ENCODE results near the gene NPIPA1.
"Not testable (repeated sequence)": the region's sequence is repeated elsewhere in the genome, so short reads cannot be mapped to it uniquely, and the experiment has no call there.

Gene NPIPA1

GRCh38 chr16:14930971-14931370, 6.3 kb upstream of the NPIPA1 start:
- not testable (repeated sequence) for H3K27ac ChIP-seq (ENCODE audit: low read depth, low read length, severe bottlenecking); H3K36me3 ChIP-seq (ENCODE audit: control insufficient read depth, insufficient read depth, low read length); H3K4me3 ChIP-seq (ENCODE audit: extremely low read depth, insufficient read depth, low read length, poor library complexity, severe bottlenecking); H3K4me1 ChIP-seq (ENCODE audit: control insufficient read depth, insufficient read depth, low read length, poor library complexity, severe bottlenecking); H3K9me3 ChIP-seq (ENCODE audit: control insufficient read depth, low read length)
- WGBS, 2 experiments (ENCODE audit: insufficient coverage in 2 of 2) = 100% methylated on average over 5 of the region's 19 CpGs; no CpG with 5 or more reads in 1 of the 2 experiments

GRCh38 chr16:14932581-14933375, 4.5 kb upstream of the NPIPA1 start:
- WGBS, 2 experiments (ENCODE audit: insufficient coverage in 2 of 2) = no CpG with 5 or more reads among the region's 47 CpGs
- not testable (repeated sequence) for H3K36me3 ChIP-seq (ENCODE audit: control insufficient read depth, insufficient read depth, low read length); H3K4me3 ChIP-seq (ENCODE audit: extremely low read depth, insufficient read depth, low read length, poor library complexity, severe bottlenecking); H3K4me1 ChIP-seq (ENCODE audit: control insufficient read depth, insufficient read depth, low read length, poor library complexity, severe bottlenecking); H3K27ac ChIP-seq (ENCODE audit: low read depth, low read length, severe bottlenecking); H3K9me3 ChIP-seq (ENCODE audit: control insufficient read depth, low read length)

GRCh38 chr16:14937994-14938393, 751 bp downstream of the NPIPA1 start:
- not testable (repeated sequence) for H3K27ac ChIP-seq (ENCODE audit: low read depth, low read length, severe bottlenecking); H3K36me3 ChIP-seq (ENCODE audit: control insufficient read depth, insufficient read depth, low read length); H3K4me3 ChIP-seq (ENCODE audit: extremely low read depth, insufficient read depth, low read length, poor library complexity, severe bottlenecking); H3K9me3 ChIP-seq (ENCODE audit: control insufficient read depth, low read length); H3K4me1 ChIP-seq (ENCODE audit: control insufficient read depth, insufficient read depth, low read length, poor library complexity, severe bottlenecking)
- WGBS, 2 experiments (ENCODE audit: insufficient coverage in 2 of 2) = 80% methylated on average over 1 of the region's 9 CpGs; no CpG with 5 or more reads in 1 of the 2 experiments

GRCh38 chr16:14942686-14943085, 5.4 kb downstream of the NPIPA1 start:
- not testable (repeated sequence) for H3K9me3 ChIP-seq (ENCODE audit: control insufficient read depth, low read length); H3K4me3 ChIP-seq (ENCODE audit: extremely low read depth, insufficient read depth, low read length, poor library complexity, severe bottlenecking); H3K4me1 ChIP-seq (ENCODE audit: control insufficient read depth, insufficient read depth, low read length, poor library complexity, severe bottlenecking); H3K27ac ChIP-seq (ENCODE audit: low read depth, low read length, severe bottlenecking); H3K36me3 ChIP-seq (ENCODE audit: control insufficient read depth, insufficient read depth, low read length)
- no CpG with 5 or more reads among the region's 3 CpGs for WGBS, 2 experiments (ENCODE audit: insufficient coverage in 2 of 2)

GRCh38 chr16:14955546-14956231, 18.4 kb downstream of the NPIPA1 start:
- Histone ChIP-seq H3K9me3 (ENCODE audit: control insufficient read depth, low read length) (no peaks in the 10 kb centered on the region), H3K4me3 (ENCODE audit: extremely low read depth, insufficient read depth, low read length, poor library complexity, severe bottlenecking) (no peak overlapping the region), H3K36me3 (ENCODE audit: control insufficient read depth, insufficient read depth, low read length) (no peaks in the 10 kb centered on the region), H3K27ac (ENCODE audit: low read depth, low read length, severe bottlenecking) (no peak overlapping the region), H3K4me1 (ENCODE audit: control insufficient read depth, insufficient read depth, low read length, poor library complexity, severe bottlenecking) (no peaks in the 10 kb centered on the region)
- 92 to 94% methylated on average over 16 of the region's 16 CpGs for WGBS, 2 experiments (ENCODE audit: insufficient coverage in 2 of 2)

- Histone ChIP-seq H3K9me3 (ENCODE audit: control insufficient read depth, low read length) (no peaks in the 10 kb centered on the region), H3K27ac (ENCODE audit: low read depth, low read length, severe bottlenecking) (no peak overlapping the region), H3K36me3 (ENCODE audit: control insufficient read depth, insufficient read depth, low read length) (no peaks in the 10 kb centered on the region), H3K4me3 (ENCODE audit: extremely low read depth, insufficient read depth, low read length, poor library complexity, severe bottlenecking) (no peak overlapping the region), H3K4me1 (ENCODE audit: control insufficient read depth, insufficient read depth, low read length, poor library complexity, severe bottlenecking) (no peaks in the 10 kb centered on the region)
- WGBS, 2 experiments (ENCODE audit: insufficient coverage in 2 of 2) = 94% methylated on average over 27 to 28 of the region's 28 CpGs
Observed at GRCh38 chr16:14957576-14958322, 20.5 kb downstream of the NPIPA1 start.

GRCh38 chr16:14958323-14958600, 21.0 kb downstream of the NPIPA1 start:
- Histone ChIP-seq H3K4me3 (ENCODE audit: extremely low read depth, insufficient read depth, low read length, poor library complexity, severe bottlenecking) (no peak overlapping the region), H3K4me1 (ENCODE audit: control insufficient read depth, insufficient read depth, low read length, poor library complexity, severe bottlenecking) (no peaks in the 10 kb centered on the region), H3K27ac (ENCODE audit: low read depth, low read length, severe bottlenecking) (no peak overlapping the region), H3K9me3 (ENCODE audit: control insufficient read depth, low read length) (no peaks in the 10 kb centered on the region), H3K36me3 (ENCODE audit: control insufficient read depth, insufficient read depth, low read length) (no peaks in the 10 kb centered on the region)
- WGBS, 2 experiments (ENCODE audit: insufficient coverage in 2 of 2) = 85 to 97% methylated on average over 4 of the region's 4 CpGs

- Histone ChIP-seq H3K27ac (ENCODE audit: low read depth, low read length, severe bottlenecking) (no peak overlapping the region), H3K4me3 (ENCODE audit: extremely low read depth, insufficient read depth, low read length, poor library complexity, severe bottlenecking) (no peak overlapping the region), H3K36me3 (ENCODE audit: control insufficient read depth, insufficient read depth, low read length) (no peaks in the 10 kb centered on the region), H3K9me3 (ENCODE audit: control insufficient read depth, low read length) (no peaks in the 10 kb centered on the region), H3K4me1 (ENCODE audit: control insufficient read depth, insufficient read depth, low read length, poor library complexity, severe bottlenecking) (no peaks in the 10 kb centered on the region)
- WGBS, 2 experiments (ENCODE audit: insufficient coverage in 2 of 2) = 78 to 82% methylated on average over 5 to 7 of the region's 7 CpGs
Observed at GRCh38 chr16:14958970-14959369, 21.7 kb downstream of the NPIPA1 start.

GRCh38 chr16:14961405-14962186, 24.4 kb downstream of the NPIPA1 start:
- Histone ChIP-seq H3K4me3 (ENCODE audit: extremely low read depth, insufficient read depth, low read length, poor library complexity, severe bottlenecking) (no peak overlapping the region), H3K9me3 (ENCODE audit: control insufficient read depth, low read length) (no peaks in the 10 kb centered on the region), H3K4me1 (ENCODE audit: control insufficient read depth, insufficient read depth, low read length, poor library complexity, severe bottlenecking) (no peaks in the 10 kb centered on the region), H3K36me3 (ENCODE audit: control insufficient read depth, insufficient read depth, low read length) (no peaks in the 10 kb centered on the region), H3K27ac (ENCODE audit: low read depth, low read length, severe bottlenecking) (no peak overlapping the region)
- 88 to 90% methylated on average over 8 to 10 of the region's 11 CpGs for WGBS, 2 experiments (ENCODE audit: insufficient coverage in 2 of 2)

GRCh38 chr16:14963281-14964173, 26.3 kb downstream of the NPIPA1 start:
- no peak overlapping the region for H3K27ac ChIP-seq (ENCODE audit: low read depth, low read length, severe bottlenecking)
- H3K9me3 ChIP-seq (ENCODE audit: control insufficient read depth, low read length) = no peaks in the 10 kb centered on the region
- 68 to 80% methylated on average over 8 of the region's 8 CpGs for WGBS, 2 experiments (ENCODE audit: insufficient coverage in 2 of 2)
- H3K4me1 ChIP-seq (ENCODE audit: control insufficient read depth, insufficient read depth, low read length, poor library complexity, severe bottlenecking) = no peaks in the 10 kb centered on the region
- H3K36me3 ChIP-seq (ENCODE audit: control insufficient read depth, insufficient read depth, low read length) = no peaks in the 10 kb centered on the region
- no peak overlapping the region for H3K4me3 ChIP-seq (ENCODE audit: extremely low read depth, insufficient read depth, low read length, poor library complexity, severe bottlenecking)

All from mesodermal cell (in vitro differentiated cells).